SKM-1 treated with dmso at 0.1 percent for 144 hours (cell line): ENCODE data around the gene PLOD1.
"Not testable (repeated sequence)": the region's sequence is repeated elsewhere in the genome, so short reads cannot be mapped to it uniquely, and the experiment has no call there.

Source experiments
- DNase-seq: peaks from one replicate; lab custom pipeline; 2025; ENCODE audit not compliant: unreplicated experiment; lab: John Stamatoyannopoulos, UW

PLOD1 gene

DNA sequence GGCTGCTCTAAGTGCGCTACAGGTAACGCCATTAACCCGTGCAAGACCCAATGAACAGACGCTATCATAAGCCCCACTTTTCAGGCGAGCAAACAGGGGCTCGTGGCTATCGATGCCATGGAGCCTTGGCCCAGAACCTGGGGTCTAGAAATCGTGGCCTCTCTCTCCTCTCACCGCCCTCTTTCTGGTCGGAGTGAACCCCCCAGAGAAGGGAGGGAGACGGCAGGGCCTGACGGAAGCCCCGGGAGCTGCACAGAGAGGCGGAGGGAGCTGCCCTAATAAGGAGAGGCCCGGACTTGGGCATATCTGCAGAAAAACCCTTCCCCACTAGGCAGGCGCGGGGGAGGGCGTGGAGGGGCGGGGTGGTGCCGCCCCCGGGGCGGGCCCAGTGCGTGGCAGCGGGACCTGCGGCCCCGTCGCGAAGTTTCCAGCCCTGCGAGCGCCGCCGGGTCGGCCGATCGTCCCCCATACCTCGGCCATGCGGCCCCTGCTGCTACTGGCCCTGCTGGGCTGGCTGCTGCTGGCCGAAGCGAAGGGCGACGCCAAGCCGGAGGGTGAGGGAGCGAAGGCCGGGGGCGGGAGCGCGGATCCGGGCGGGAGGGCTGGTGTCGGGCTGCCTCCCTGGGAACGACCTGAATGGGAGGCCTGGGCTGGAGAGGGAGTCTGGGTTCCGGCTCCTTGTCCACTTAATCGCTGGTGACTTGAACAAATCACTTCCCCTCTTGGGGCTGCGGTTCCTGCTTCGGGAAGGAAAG, at the start of gene PLOD1:
TSS of gene PLOD1 (plus strand) at position 416 of the 755 bp plus-strand sequence. CDS start at position 479, 63 bp downstream.
- DNase-seq, result peak; percentile 64

DNA sequence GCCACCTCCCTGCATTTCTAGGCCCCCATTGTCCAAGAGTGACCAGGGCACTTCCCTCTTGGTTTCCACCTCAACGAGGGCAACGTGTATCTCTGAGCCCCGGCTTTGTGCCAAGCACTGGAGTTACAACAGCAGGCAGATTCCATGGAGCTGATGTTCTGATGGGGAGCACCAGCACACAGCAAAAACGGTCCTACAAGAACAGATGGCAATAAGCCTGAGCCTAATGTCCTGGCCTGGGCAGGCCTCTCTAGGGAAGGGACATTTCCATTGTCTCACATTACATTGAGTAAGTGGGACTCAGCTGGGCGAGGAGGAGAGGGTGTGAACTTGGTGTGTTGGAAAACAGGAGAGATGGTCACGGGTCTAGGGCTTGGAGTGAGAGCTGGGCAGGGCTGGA, 48.6 kb upstream of the PLOD1 start:
- no peak for DNase-seq

DNA sequence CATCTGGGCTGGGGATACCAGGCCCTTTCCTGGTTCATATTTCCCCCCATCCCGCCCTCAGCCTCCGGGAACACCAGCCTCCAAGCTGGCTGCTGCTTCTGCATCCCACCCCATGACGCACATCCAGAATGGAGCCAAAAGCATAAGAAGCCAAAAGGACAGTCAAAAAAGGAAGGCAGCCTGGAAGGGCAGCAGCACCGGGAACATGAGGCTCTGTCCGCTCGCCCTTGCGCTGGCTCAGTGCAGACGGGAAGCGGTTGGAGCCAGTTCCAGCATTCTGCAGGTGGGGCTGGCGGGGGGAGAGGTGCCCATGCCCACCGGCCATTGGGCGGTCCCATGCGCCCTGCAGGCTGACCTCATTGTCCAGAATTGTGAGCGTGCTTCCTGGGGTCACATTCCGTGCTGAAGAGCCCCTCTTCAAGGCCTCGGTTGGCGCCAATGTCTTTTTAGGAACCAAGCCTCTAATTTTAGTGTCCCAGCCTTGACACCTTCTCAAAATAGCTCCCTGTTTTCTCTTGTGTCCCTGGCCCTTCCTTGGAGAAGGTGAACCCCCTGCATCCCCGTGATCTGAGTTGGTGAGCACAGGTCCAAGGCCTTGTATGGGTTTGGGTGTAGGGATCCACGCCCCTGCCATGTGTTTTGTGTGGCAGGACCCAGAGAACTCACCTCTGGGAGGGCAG, 47.4 kb upstream of the PLOD1 start:
- DNase-seq, result no peak

DNA sequence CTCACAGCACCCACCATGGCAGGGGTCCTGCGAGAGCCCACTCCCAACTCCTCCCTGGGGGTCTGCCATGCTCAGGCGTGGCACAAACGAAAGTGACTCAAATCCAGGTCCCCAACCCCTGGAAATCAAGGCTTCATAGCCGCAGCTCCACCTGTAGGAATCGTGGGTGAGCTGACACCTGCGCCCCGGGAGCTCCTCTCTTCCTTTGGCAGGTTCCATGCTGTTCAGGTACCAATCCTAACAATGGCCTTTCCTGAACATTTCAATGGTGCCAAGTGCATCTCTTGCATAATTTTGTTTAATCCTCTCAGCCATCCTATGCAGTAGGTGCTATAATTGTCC, 46.9 kb upstream of the PLOD1 start:
- DNase-seq, result no peak

DNA sequence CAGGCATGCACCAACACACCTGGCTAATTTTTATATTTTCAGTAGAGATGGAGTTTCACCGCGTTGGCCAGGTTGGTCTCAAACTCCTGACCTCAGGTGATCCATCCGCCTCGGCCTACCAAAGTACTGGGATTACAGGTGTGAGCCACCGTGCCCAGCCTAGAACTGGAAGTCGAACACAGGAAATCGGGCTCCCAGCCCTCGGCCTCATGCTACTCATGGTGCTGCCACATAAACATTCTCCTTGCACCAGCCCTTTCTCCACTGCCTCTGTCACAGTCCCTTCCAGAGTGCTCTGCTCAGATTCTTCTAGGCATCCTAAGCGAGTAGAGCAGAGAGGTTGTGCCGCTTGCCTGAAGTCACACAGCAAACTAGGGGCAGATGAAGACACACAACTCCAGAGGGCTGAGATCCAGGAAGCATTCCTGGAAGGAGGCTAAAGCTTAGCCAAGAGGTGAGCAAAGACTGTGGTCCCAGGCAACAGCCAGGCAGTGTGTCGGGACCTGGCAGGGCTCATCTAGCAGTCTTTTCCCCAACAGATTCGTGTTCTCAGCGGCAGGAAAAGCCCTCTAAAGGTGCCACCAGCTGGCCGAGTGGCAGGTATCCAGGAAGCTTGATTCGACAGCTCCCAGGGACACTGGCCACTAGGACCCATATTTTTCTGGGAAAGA, 46.2 kb upstream of the PLOD1 start:
- DNase-seq, result no peak

DNA sequence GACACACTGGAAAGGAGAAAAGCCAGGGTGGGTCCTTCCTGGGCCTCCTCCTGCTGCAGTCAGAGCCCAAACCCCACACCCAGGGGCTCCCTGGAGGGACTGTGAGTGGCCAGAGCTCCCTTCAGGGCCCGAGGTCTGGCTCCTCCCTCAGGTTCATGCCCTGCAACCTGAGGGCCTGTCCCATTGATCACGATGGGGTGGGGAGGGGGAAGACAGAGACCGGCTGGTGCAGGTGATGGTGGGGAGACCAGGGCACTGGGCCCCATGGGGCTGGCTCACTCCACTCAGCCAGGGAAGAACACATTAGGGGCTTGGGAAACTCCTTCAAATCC, 45.7 kb upstream of the PLOD1 start:
- DNase-seq, result no peak

DNA sequence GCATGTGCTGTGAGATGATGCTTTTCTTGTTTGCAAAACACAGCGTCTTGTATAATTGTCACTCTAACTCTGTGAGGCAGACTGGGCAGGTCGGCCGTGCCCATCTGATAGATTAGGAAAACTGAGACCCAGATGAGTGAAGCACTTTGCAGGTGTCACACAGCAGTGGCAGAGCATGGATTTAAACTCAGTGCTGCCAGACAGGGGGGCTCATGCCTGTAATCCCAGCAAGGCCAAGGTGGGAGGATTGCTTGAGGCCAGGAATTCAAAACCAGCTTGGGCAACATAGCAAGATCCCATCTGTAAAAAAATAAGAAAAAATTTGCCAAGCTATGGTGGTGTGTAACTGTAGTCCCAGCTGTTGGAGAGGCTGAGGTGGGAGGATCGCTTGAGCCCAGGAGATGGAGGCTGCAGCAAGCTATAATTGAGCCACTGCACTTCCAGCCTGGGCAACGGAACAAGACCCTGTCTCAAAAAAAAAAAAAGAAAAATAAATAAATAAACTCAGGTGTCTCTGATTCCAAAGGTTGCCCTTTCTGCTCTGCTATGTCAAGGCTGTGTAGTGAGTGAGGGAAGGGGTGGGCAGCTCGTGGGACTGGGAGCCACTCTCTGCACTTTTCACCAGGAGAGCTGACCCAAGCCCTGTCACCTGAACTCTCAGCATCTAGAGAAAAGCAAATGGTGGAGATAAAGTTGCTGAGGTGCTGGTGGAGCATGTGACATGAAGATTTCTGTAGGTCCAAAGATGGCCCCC, 42.9 kb upstream of the PLOD1 start:
- no peak for DNase-seq

DNA sequence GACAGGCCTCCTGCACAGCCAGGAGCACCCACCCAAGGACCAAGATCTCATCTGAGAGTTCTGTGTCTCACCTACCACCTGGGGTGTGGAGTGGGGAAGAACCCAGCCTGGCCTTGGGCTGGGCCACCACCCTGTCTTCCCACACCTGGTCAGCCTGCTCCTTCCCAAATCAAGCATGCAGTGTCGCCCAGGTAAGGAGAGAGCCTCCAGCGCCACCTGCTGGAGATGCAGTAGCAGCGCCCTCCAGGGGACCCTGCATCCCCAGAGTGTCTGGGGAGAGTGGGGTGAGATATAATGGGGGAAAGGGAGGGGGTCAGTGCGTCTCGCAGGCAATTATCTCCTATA, 40.6 kb upstream of the PLOD1 start:
- peak; percentile 50 for DNase-seq

DNA sequence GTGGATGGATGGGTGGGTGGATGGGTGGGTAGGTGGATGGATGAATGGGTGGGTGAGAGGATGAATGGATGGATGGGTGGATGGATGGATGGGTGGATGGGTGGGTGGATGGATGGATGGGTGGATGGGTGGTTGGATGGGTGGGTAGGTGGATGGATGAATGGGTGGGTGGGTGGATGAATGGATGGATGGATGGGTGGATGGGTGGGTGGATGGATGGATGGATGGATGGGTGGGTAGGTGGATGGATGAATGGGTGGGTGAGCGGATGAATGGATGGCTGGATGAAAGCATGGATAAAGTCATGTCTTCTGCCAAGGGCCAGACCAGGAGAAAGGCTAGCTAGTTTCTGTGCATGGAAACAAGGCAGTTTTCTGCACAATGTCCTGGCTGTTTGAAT, 40.0 kb upstream of the PLOD1 start:
- DNase-seq, result not testable (repeated sequence)

DNA sequence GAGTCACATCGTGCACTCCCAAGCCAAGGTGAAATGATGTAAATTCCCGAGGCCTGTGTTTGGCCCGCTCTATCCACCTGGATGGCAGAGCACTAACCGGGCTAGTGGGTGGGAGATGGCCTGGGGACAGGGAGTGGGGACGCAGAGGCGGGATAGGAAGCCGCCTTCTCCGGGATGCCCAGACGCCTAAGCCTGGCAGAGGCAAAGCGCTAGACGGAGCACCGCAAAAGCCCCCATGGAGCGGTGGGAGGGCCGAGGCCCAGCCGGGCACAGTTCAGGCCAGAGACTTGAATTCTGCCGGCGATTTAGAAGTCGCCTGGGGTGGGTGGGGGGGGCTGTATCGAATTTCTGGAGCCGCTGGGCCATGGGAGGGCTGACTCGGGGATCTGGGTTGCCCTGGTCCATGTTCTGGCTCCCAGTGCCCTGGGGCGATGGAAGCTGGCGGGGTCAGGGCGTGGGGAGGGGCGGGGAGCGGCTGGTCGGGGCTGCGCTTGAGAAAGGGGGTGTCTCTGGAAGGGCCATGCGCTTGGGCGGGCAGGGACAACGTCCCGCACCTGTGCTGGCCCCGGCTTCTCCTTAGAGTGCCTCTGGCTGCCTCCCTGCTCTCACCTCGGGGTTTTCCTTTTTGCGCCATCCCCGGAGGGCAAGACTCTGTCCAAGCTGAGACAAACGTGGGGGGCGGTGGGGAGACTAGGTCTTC, 36.3 kb upstream of the PLOD1 start:
- no peak for DNase-seq

DNA sequence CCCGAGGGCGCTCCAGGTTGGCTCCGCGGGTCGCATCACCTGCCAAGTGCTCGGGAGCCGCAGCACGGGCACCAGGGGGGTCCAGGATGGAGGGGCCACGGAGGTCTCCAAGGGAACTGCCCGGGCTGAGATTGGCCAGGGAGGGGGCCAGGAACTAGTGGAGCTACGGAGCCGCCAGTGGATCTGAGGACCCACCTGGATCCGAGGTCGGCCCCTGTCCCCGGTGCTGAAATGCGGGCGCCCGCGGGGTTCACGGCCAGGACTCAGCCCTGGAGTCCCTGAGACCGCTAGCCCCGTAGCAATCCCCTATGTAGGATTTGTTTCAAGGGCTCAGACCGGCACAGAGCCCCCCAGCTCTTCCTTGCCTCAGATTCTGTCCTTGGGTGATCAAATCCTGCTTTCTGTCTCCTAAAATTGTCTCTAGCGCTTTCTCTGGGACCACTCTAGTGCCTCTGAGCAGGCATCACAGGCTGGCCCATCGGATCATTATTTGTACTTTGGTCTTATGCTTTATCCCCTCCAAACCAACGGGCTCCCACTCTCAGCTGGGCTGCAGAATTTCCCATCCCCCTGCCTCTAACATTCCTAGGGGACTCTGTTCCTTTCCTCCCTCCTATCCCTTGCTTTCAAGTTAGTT, 35.6 kb upstream of the PLOD1 start:
- DNase-seq, result no peak

DNA sequence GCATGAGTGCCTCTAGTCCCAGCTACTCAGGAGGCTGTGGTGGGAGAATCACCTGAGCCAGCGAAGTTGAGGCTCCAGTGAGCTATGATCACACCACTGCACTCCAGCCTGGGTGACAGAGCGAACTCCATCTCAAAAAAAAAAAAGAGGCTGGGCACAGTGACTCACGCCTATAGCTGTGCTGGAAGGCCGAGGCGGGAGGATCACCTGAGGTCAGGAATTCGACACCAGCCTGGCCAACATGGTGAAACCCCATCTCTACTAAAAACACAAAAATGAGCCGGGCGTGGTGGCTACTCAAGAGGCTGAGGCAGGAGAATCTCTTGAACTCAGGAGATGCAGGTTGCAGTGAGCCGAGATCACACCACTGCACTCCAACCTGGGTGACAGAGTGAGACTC, 33.1 kb upstream of the PLOD1 start:
- DNase-seq, result not testable (repeated sequence)

DNA sequence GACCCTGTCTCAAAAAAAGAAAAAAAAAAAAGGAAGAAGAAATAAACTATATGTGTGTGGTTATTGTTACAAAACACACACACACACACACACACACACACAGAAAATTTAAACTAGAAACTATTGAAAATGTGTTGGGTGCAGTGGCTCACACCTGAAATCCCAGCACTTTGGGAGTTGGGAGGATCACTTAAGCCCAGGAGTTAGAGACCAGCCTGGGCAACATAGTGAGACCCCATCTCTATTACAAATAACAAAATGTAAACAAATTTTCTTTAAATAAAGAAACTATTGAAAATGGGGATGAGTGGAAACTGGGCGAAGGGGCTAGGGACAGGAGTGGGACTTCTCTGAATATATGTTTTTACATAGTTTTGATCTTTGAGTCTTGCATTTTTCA, 31.3 kb upstream of the PLOD1 start:
- DNase-seq, result no peak

DNA sequence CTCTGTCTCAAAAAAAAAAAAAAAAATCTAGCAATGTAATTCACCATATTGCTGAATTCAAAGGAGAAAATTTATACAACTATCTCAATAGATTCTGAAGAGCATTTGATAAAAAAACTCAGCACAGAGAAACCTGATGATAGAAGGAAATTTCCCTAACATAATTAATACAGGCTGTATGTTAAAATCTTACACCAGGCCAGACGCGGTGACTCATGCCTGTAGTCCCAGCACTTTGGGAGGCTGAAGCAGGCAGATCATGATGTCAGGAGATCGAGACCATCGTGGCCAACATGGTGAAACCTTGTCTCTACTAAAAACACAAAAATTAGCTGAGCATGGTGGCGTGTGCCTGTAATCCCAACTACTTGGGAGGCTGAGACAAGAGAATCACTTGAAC, 30.4 kb upstream of the PLOD1 start:
- not testable (repeated sequence) for DNase-seq

DNA sequence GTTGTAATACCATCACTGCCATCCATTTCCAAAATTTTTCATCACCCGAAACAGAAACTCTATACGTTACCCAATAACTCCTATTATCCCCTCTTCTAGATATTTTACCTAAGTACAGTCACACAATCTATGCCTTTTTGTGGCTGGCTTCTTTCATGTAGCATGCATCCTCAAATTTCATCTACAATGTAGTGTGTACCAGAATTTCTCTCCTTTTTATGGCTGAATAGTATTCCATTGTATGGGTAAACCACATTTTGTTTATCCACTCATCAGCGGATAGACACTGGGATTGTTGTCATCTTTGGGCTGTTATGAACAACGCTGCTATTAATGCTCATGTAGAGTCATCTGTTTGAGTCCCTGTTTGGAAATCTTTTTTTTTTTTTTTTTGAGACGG, 29.5 kb upstream of the PLOD1 start:
- no peak for DNase-seq

DNA sequence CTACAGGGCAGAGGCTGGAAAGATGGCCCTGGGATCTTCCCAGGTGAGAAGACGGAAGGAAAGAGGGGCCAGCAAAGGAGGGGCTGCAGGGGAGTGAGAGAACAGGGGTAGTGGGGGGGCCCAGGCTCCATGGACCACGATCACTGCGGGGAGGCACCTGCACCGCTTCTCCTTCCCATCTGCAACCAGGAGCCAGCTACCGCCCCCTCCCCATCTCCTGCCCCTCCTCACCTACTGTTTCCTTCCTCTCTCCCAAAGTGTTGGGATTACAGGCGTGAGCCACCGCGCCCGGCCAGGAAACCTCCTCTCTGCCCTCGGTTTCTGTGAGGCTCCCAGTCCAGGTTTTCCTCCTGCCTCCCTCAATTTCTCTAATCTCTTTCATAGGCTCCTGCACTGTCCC, 27.6 kb upstream of the PLOD1 start:
- no peak for DNase-seq

DNA sequence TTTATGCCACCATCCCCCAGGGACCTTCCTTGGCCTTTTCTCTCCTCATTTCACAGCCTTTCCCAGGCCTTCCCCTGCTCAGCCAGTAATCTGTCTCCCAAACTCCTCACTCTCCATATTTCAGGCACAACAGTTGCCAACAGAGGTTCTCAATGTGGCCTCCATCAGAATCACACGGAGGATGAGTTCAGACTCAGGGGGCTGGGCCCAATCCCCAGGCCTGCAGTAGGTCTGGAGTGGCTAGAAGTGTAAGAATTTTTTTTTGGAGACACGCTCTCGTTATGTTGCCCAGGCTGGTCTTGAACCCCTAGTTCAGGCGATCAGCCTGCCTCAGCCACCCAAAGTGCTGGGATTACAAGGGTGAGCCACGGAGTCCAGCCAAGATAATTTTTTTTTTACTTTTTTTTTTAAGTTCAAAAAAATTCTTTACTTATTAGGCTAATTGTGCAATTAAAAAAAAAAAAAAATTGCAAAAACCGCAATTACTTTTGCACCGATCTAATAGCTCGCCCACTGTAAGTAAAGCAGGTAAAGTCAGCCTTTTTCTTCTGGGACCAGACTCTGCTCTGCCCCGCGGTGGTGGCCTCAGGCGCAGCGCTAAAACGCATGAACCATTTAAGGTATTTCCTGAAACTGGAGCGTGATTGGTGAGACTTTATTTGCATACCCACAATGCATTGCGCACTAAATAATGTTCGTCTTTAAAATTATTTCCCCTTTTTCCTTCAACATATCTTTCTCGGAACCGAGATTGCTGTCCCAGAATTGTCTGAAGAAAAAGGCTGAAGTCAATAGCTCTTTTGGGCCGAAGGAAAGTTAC, 27.0 kb upstream of the PLOD1 start:
- DNase-seq, result peak; percentile 94

DNA sequence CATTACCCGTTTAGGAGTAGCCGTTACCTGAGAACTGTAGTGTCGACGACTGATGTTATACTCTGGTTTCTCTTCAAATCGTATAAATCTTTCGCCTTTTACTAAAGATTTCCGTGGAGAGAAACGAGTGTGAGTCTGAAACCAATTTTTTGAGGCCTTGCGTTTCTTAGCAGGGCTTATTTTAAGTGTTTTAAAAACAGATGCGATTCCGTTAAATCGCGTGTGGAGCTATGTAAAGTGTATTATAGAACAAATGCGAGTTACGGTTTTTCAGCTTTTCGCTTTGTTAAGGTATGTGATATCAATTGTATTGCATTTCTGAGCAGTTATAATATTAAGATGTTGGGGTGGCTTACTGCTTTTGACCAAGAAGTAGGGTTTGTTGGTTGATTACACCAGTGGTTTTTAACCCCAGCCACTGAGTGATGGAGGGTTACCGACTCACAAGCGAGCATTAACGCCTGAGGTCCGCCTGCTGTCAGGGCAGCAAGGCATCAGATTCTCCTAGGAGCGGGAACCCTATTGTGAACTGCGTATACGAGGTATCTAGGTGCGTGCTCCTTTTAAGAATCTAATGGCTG, 26.3 kb upstream of the PLOD1 start:
- peak; percentile 100 for DNase-seq

DNA sequence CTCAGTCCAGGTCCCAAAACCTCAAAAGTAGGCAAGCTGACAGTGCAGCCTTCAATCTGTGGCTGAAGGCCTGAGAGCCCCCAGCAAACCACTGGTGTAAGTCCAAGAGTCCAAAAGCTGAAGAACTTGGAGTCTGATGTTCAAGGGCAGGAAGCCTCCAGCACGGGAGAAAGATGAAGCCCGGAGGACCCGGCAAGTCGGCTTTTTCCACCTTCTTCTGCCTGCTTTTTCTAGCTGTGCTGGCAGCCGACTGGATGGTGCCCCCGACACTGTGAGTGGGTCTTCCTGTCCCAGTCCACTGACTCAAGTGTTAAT, 23.6 kb upstream of the PLOD1 start:
- not testable (repeated sequence) for DNase-seq

DNA sequence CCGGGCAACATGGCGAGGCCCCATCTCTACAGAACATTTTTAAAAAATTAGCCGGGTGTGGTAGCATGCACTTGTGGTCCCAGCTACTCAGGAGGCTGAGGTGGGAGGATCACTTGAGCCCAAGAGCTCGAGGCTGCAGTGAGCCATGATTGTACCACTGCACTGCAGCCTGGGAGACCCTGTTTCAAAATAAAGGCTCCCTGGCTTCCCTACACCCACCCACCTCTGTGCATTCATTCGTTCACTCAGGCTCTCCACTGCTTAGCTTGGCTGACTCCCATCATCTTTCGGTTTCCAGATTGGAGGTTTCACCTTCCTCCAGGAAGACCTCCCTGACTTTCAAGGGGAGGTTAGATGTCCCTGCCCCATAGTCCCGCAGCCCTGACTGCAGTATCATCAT, 22.5 kb upstream of the PLOD1 start:
- DNase-seq, result no peak
